GM18858 (cell line): ENCODE data around the gene TACC2.
"Not testable (repeated sequence)": the region's sequence is repeated elsewhere in the genome, so short reads cannot be mapped to it uniquely, and the experiment has no call there.

Experiments
- ATAC-seq: cut with Tn5 transposase; IDR thresholded peaks from one replicate; pipeline ENCODE4 v1.9.1; 2021; ENCODE audit not compliant: unreplicated experiment

TACC2 gene

DNA sequence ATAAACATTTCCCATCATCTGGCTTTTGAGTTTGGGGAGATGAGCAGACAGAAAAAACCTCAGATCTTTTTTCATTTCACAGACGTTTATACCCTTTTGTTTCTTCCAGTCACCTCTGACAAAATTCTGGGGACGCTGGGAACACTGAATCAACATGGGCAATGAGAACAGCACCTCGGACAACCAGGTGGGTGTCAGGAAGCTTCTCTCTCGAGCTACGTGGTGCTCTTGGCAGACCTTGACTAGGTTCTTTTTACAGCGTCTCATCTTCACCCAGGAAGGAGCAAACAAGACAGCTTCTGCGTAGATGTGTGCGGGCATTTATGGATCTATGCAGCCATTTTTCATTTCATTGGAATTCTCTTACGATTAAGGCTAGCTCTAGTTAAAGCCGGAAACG, 32.9 kb downstream of the TACC2 start:
- ATAC-seq: no peak

DNA sequence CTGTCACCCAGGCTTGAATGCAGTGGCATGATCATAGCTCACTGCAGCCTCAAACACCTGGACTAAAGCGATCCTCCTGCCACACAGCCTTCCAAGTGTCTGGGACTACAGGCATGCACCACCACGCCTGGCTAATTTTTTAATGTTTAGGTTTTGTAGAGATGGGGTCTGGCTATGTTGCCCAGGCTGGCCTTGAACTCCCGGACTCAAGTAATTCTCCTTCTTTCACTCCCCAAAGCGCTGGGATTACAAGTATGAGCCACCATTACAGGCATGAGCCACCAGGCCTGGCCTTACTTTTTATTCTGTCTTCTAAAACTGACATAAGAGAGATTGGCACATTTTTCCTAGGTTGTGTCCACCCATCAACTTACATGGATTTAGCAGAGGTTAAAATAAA, 33.3 kb downstream of the TACC2 start:
- no peak for ATAC-seq

DNA sequence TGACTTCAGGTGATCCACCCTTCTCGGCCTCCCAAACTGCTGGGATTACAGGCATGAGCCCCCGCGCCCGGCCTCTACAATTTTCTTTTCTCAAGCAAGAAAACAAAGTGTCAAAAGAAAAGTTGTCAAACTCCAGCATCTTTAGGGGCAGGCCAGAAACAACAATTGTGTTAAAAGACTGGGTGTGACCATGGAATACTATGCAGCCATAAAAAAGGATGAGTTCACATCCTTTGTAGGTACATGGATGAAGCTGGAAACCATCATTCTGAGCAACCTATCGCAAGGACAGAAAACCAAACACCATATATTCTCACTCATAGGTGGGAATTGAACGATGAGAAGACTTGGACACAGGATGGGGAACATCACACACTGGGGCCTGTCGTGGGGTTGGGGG, 34.3 kb downstream of the TACC2 start:
- not testable (repeated sequence) for ATAC-seq

DNA sequence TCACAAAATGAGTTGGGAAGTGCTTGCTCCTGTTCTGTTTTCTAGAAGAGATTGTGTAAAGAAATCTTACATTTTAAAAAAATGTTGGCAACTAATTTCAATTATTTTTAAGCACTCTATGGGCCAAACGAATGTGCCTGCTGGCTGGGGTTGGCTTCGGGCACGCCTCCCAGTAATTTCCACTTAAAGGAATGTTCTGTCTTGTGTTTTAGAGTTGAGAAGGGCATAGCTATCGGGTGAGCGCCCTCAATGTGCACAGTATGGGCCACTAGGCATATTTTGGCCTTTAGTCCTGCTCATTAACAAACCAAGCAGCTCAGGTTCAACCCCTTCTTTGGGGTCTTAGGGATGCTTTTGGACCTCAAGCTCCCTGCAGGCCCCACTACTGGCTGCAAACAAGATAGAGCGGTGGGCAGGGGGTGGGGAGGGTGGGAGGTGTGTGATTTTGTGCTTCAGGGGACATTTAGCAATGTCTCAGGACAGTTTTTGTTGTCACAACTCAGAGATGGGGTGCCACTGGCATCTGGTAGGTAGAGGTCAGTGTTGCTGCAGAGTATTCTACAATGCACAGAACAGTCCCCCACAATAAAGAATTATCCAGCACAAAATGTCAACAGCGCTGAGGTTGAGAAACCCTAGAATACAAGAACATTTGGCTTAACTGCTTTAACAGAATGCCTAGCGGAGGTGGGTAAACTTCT, 40.7 kb downstream of the TACC2 start:
- ATAC-seq: no peak

DNA sequence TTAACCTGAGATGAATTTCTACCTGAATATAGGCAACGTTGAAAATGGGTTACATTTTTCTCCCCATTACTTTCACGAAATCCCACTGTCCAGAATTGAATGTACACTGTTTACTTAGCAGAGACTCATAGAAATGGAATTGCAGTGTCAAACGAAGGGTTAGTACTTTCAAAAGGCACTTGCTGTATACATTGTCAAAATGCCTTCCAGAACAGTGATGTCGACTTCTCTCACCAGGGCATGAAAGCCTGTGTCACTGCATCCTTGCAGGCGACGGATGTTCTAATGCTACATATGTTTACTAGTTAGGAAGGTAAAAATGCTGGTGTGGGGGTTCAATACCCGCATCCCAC, 41.2 kb downstream of the TACC2 start:
- no peak for ATAC-seq

DNA sequence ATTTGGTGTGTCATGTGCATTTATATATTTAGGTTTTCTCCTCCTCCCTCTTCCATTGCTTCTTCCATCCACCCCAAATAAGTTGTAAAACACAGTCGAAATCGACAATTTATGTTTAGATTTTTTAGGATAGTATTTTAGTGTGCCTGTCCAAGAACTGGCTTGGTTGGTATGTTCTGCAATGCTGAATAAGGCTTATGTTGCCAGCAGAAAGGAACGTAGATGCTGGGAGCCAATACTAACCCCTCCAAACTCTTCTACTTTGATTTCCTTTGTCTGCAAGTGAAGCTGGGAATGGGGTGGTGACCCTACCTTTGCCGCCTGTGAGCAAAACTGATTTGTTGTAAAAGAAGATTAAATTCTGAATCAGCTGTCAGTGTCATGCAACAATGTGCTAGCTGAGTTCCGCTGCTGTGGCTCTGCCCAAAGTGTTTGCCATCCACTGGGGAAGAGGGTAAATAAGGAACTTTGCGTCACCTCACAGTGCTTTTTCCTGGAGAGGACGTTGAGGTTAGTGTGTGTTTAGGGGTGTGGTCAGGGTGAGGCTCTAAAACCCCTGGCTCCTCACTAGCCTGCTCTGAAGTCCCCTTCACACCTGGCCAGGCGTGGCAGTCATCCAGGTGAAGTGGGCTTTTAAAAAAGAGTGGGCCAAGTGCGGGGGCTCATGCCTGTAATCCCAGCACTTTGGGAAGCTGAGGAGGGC, 44.4 kb downstream of the TACC2 start:
- no peak for ATAC-seq

DNA sequence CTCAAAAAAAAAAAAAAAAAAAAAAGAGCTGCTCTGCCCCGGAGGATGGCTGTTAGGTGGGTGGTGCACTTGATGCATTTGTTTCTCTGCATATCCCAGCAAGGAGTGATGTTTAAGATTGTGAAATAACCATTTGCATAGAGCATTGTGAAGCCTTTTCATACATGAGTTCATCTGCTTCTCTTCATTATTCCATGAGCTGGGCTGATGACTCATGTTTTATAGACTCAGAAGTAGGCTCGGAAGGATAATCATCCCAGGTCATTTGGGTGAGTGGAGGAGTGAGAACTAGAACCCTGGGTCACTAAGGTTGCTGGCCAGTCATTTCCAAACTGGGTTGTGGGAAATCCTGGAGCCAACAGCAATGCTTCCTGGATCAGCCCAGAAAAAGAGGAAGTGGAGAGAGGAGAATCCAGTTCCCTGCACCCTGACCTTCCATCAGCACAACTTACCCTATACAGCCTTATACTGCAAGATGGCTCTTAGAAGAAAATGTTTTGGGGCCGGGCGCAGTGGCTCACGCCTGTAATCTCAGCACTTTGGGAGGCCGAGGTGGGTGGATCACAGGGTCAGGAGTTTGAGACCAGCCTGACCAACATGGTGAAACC, 45.3 kb downstream of the TACC2 start:
- ATAC-seq: no peak

DNA sequence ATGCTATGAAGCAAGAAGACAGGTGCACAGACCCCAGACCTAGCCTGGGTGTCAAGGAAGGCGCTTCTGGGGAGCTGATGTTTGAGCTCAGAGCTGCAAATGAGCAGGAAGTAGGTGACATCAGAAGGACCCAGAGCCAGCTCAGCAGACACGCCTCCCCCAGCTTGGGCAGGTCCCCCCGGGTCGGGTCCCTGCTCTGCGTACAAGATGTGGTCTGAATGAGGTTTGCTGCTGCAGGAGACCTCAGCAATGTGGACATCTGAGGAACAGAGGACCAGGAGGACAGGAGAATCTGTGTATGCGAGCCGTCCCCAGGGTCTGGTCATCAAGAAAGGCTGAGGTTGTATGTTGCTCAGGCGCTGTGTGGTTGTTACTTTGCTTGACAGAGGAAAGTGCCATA, 51.8 kb downstream of the TACC2 start:
- ATAC-seq: no peak

DNA sequence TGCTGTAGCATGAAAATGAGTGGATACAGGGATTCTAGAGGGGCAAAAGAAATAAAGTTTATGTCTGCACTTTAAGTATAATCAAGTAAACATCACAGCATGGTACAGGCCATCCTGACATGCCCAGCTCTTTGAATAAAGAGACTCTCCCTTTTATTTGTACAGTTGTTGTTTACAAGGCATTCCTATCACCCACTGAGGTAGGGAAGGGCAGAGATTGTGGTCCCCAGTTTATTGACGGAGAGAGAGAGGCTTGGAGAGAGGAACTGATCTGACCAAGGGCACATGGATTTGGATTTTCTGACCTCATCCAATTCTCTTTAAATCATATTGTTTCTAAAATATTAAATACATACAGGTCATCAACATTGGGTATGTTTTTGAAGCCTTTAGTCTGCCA, 53.9 kb downstream of the TACC2 start:
- ATAC-seq: no peak

DNA sequence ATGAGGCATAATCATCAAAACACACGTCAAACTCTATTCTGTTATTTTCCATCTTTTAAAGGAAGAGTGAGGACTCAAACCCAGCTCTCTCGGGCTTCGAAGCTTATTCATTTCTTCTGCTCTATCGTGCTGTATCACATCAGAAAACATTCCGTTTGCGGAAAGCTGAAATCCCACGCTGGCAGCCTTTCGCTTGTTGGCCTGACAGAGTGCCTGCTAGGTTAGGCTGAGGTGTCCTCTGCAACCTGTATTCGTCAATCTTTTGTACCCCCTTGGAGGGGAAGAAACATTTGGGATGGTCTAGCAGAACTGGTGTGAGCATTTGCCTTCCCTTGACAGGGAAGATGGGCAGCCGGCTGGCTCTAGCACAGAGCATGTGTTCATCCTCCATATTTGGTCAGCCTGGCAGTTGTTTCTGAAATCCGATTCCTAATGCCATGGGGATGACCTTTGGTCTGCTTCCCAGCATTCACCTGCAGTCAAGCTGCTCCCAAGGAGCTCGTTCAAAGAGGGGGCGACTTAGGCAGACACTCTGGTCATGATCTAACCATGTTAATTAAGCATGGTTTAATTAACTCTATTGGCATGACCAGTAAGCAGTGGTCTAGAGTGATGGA, 55.2 kb downstream of the TACC2 start:
- no peak for ATAC-seq

DNA sequence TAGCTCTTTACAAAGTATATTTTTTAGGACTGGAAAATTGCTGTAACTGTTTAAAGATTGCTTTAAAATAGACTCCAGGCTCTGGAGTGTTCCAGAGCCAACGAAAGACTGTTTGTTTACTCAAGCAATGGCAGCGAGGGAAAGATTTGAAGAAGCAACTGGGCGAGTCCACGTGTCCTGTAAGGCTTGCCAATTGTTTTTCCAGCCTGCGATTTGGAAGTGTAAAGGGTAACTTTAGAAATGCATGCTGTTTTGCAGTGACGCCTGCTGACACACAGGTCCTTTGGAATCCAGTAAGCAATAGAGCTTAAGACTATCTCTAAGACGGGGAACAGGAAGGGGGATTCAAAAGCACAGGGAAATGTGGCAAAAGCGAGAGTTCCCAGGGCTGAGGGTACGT, 55.8 kb downstream of the TACC2 start:
- ATAC-seq: no peak

DNA sequence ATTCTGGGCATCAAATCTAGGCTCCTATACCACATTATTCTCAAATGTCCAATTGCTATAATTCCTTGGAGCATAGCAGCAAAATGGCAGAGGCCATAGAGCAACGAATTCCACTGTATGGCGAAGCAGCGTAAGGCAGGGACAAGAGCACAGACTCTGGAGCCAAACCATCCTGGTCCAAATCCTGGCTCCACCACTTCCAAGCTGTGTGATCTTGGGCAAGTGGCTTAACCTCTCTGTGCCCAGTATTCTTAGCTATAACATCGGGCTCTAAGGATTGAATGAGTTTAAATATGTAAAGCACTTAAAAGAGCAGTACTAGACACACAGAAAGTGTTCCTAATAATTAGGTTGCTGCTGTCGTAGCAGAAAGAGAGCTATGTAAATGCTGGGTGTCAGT, 56.2 kb downstream of the TACC2 start:
- no peak for ATAC-seq

DNA sequence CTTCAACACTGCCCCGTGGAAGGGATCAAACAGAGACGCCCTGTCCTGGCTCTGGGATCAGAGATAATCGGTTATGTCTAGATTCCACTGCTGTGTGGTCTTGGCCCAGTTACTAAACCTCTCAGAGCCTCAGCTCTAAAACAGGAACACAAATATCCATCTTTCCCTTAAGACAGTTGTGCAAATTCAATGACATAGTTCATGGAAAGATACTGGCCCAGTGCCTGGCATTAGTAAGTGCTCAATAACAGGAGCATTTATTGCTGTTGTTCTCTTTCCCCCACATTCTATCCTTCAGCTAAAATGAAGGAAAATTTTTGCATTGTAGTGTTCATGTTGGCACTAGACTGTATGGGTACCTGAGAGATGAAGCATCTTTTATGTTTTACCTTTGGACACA, 58.6 kb downstream of the TACC2 start:
- no peak for ATAC-seq

DNA sequence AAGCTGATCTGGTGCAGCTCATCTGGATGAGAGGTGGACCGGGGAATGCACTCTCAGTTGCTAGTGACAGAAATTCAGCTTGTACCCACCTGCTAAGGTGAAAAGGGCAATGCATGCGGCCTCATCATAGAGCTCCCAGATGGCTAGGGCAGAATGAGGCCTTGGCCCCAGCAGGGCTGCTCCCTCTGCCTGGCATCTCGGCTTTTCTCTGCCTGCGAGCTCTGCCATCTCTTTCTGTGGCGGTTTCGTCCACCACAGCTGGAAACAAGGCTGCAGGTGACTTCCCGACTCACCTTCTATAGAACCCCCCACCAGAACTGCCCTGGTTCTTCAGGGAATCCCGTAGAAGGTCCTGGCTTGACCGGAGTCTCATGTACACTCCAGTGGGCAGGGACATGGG, 60.1 kb downstream of the TACC2 start:
- no peak for ATAC-seq

DNA sequence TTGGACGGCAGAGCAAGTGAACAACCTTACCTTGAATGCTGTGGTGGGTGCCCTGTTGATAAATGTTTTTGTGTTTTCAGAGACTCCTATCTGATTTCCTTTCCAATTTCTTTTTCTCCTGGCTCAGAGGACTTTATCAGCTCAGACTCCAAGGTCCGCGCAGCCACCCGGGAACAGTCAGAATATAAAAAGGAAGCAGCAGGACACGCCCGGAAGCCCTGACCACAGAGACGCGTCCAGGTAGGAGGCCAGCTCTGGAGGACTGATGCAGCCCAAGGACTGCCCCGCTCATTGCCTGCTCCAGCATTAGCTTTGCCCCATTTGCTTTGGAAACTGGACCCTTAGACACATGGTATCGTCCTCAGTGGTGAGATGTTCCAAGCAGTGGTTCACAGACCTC, 61.3 kb downstream of the TACC2 start:
- no peak for ATAC-seq

DNA sequence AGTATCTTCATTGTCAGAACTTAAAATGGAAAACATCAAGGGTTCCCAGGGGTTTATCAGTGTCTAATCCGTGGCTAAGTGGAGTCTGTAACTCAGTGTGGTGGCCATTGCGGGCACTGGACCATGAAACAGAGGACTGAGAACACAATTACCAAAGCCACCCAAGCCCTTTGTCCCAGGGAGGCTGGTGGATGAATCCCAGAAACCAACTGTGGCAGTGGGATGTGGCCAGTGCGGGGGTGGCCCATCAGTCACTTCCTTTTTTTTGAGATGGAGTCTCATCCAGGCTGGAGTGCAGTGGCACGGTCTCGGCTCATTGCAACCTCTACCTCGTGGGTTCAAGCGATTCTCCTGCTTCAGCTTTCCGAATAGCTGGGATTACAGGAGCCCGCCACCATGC, 61.8 kb downstream of the TACC2 start:
- ATAC-seq: no peak

DNA sequence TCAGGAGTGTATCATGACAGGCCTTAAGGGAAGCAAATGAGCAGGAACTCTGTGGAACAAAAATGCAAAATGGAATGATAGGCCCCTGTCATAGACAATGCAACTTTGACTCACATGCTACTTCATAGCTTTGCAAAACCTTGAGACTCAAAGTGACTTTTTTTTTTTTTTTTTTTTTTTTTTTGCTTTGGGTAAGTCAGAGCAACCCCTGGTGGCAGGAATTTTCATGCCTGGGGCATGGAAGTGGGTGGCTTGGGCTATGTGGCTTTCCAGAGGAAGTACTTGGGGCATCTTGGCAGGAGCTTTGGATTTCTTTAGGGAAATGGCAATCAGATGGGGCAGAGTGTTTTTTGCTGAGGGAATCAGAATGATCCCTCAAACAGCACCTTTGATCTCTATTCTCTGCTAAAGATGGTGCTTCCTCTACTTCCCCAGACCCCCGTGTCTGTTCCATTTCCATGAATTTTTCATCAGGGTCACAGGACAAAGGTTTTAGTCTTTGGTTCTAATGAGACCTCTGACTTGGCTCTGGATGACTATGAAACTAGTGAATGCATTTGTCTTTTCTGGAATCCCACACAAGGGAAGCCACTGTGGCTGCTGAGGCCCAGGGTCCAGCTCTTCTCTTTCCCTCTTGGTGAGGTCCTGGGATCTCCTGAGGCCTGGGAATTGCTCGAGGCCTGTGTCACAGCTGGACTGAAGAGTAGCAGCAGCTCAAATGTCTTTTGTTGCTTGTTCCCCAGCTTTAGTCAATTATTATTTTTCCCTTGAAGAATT, 62.8 kb downstream of the TACC2 start:
- ATAC-seq: no peak

DNA sequence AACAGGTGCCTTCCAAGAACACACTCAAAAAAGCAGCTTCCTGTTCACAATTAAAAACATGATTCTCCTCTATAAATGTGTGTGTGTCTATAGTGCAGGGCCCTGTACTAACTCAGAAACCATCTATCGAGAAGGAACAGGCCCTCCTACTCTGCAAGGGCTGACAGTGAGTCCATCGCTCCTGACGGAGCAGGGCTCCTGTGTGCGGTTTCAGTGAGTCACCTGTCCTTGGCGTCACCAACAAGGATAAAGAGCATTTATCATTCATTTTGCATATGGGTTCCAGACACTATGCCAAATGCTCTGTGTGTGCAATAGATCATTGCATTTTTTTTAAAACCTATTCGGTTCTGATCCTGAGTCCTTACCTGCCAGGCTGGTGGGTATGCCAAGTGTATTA, 63.7 kb downstream of the TACC2 start:
- no peak for ATAC-seq

DNA sequence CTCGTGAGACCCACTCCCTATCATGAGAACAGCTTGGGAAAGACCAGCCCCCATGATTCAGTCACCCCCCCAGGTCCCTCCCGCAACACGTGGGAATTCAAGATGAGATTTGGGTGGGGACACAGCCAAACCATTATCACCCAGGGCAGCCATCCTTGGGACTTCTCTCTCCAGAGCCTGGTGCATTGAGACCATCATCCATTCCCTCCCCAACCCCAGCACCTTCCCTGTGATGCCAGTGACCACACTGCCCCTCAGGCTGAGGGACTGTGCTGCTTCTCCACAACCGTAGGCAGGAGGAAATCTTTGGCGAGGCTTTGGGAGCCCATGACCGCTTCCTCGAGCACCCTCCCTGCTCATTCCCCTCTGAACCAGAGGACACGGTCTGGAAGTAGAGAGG, 64.4 kb downstream of the TACC2 start:
- ATAC-seq: no peak

DNA sequence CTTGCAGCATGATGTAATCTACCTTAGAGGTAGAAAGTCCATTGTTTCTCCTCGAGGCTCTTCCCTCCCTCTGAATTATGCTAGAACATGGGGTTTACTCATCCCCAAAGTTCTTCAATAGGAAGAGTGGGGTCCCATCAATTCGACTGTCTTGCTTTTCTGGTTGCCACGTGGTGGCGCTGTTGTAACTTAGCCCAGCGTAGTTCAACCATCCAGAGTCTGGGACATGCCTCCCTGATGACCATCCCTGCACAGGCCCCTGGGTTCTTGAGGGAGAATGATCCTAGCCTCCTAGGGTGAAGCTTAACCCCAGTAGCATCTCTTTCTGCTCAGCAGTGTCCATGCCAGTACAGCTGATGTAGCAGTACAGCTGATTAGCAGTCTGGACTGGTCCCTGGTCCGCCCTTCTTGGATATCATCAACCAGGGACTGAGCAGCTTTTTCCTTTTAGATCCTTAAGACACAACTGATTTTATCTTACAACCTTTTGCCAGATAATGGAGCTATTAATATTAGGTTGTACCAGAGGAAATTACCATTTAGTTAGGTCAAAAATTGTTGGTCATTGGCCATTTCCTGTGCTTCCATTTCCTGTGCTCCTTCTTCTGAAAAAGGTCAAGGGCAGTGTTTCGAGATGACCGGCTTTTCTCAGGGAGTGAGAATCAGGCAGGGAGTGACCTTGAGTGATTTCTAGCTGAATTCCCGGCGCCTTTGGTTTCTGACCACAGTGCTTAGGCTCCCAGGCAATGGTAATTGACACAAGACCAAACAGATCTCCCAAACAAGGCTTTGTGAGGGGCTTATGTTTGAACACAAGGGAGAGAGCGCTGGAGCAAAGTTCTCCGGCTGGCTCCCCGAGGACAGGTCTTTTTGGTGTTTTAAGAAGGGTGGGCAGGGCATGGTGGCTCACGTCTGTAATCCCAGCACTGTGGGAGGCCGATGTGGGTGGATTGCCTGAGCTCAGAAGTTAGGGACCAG, 65.4 kb downstream of the TACC2 start:
- ATAC-seq: no peak
